Suprapubic skin (tissue), 4 donors: ENCODE measurements around the gene USP20.

ENCODE experiments used
- EP300 ChIP-seq: sonication (generic); formaldehyde crosslinking; IDR thresholded peaks from one replicate; pipeline ENCODE4 v1.6.1; 2017; ENCODE audit warnings: antibody characterized with exemption
- POLR2A ChIP-seq, 2 donors: fragments of 450-650 bp; IDR thresholded peaks; one replicate each; pipeline ENCODE4 v1.6.1; 2017; ENCODE audit warnings: antibody characterized with exemption in 2 of 2, mild to moderate bottlenecking in 2 of 2, moderate library complexity in 2 of 2
- POLR2AphosphoS5 ChIP-seq, 3 donors: sonication (generic); formaldehyde crosslinking; IDR thresholded peaks; one replicate each; pipeline ENCODE4 v1.6.1; 2017; ENCODE audit warnings: antibody characterized with exemption in 3 of 3
- TF ChIP-seq, protein P1 (sequence below), 2 donors: fragments of 200-600 bp in 1 of 2; fragments of 450-650 bp in 1 of 2; sonication (generic) in 1 of 2; IDR thresholded peaks; one replicate each; pipeline ENCODE4 v1.5.1; 2016 to 2019; ENCODE audit warnings: antibody characterized with exemption in 2 of 2, mild to moderate bottlenecking in 1 of 2, moderate library complexity in 1 of 2

DNA sequence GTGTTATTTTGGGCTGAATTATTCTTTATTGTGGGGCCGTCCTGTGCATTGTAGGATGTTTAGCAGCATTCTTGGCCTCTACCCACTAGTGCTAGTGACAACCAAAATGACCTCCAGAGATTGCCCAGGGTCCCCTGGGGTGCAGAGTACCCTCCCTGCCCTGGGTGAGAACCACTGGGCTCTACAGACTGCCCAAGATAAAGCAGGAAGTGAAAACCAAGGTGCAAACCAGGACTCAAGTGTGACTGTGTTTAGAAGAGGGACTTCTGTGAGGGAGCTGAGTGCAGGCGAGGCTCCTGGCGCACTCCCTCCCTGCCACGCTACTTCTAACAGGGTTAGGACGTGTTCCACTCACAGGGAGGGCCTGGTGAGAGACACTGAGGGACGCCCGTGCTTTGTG, 41.6 kb downstream of the USP20 start:
- TF ChIP-seq POLR2A (IDR thresholded peaks at IDR 0.05), result no peak
- TF ChIP-seq, protein P1, sequence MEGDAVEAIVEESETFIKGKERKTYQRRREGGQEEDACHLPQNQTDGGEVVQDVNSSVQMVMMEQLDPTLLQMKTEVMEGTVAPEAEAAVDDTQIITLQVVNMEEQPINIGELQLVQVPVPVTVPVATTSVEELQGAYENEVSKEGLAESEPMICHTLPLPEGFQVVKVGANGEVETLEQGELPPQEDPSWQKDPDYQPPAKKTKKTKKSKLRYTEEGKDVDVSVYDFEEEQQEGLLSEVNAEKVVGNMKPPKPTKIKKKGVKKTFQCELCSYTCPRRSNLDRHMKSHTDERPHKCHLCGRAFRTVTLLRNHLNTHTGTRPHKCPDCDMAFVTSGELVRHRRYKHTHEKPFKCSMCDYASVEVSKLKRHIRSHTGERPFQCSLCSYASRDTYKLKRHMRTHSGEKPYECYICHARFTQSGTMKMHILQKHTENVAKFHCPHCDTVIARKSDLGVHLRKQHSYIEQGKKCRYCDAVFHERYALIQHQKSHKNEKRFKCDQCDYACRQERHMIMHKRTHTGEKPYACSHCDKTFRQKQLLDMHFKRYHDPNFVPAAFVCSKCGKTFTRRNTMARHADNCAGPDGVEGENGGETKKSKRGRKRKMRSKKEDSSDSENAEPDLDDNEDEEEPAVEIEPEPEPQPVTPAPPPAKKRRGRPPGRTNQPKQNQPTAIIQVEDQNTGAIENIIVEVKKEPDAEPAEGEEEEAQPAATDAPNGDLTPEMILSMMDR (IDR thresholded peaks at IDR 0.05), result no peak
- no peak for TF ChIP-seq EP300
- TF ChIP-seq POLR2AphosphoS5 (IDR thresholded peaks at IDR 0.05), result no peak
